GM19463 (cell line): ENCODE measurements around the gene SLC14A1.

Experiments used
- ATAC-seq: cut with Tn5 transposase; IDR thresholded peaks from one replicate; pipeline ENCODE4 v1.9.1; 2021; ENCODE audit warnings: mild to moderate bottlenecking, moderate library complexity; ENCODE audit not compliant: unreplicated experiment

The SLC14A1 gene

DNA sequence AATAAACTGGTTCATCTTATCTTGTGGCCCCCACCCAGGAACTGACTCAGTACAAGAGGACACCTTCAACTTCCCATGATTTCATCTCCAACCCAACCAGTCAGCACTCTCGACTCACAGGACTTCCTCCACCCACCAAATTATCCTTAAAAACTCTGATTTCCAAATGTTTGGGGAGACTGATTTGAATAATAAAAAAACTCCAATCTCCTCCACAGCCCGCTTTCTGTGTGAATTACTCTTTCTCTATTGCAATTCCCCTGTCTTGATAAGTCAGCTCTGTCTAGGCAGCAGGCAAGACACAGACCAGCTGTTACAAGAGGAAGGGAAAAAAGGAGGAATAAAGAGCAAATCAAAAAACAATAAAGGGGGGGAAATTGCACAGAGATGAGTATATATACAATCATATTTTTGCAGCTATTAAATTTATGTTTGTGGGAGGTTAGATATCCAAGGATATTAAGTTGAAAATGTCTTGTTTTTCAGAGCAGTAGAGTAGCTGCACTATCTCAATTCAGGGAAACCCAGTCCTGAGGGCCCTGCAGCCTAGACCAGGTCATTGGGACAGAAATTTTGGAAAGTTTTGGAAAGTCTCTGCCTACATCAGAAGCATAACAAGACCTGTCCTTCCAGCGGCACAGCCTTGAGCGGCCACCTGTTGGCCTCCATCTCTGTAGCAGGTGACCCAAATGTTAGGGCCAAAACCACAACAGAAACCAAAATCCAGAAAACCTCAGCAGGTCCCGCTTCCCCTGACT is 68.7 kb downstream of the SLC14A1 start:
- no peak for ATAC-seq

DNA sequence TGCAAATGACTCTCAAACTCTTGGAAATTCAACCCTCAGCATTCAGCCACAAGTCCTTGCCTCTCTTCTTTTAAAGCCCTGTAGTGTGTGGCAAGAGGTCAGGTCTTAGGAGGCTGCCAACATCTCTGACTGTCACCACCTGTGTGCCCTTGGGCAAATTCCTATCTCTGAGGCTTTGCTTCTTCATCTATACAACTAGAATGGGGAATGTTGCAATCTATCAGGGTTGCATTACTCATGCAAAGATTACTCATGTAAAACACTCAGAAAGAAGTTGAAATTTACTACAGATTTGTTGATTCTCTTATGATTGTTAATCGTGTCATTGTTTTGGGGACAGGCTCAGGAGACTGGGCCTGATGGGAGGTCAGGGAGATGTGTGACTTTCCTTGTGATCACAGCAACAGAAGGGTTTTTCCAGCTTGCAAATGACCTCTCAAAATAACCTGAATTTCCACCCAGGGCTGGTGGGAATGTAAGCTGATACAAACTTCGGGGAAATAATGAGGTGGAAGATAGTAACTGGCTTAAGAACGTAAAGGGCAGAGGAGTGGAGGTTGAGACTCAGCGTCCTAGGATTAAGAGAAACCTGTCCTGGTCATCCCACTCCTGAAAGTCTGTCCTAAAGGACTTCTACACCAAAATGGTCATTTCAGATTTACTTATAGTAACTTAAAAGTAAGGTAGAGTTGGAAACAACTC is 69.4 kb downstream of the SLC14A1 start:
- ATAC-seq = no peak

DNA sequence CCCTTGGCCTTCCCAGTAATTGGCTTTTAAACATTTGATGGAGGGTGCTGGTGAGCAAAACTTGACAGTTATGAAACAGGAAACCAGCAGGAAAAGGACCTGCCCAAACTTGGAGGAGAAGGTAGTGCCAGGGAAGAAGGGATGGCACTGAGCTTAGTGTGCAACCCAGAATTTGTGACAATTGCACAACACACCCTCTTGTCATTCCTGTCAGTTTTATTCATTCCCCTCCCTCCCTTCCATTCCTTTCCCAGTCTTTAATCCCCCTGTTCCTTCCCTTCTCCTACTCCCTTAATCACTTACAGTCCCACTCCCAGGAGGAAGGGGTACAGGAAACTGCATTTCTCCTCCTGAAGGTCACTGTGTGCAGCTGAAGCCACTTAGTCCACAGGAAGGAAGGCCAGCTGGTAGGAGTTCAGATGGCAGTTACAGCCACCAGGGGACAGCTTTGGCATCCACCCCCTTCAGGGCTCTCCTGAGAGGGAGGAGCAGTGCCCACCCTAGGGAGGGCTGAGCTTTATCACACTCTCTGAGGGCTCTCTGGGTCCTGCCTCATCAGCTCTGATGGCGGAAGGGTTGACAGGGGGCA is 77.5 kb downstream of the SLC14A1 start:
- no peak for ATAC-seq
